ENCODE results near the gene BTNL3.

The BTNL3 gene

DNA sequence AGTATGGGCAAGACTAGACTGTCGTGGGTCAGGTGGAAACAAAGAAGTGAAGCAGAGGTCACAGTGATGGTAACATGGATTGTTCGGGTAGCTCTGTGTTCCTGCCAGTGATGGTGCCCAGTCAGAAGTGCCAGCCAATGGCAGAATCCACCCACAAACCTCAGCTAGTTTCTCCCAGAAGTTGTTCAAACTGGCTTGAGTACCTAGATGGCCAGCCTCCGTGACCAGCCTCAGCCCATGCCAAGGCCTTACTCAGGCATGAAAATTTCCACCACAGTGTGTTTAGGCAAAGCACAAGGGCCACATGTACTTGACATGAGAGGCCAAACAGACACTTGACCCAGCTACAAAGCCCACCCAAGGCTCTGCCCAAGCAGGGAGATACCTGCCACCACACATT lies 32.0 kb downstream of the BTNL3 start:
- no peak overlapping the region for H3K4me3 ChIP-seq (ENCODE audit: low read depth, low read length)

DNA sequence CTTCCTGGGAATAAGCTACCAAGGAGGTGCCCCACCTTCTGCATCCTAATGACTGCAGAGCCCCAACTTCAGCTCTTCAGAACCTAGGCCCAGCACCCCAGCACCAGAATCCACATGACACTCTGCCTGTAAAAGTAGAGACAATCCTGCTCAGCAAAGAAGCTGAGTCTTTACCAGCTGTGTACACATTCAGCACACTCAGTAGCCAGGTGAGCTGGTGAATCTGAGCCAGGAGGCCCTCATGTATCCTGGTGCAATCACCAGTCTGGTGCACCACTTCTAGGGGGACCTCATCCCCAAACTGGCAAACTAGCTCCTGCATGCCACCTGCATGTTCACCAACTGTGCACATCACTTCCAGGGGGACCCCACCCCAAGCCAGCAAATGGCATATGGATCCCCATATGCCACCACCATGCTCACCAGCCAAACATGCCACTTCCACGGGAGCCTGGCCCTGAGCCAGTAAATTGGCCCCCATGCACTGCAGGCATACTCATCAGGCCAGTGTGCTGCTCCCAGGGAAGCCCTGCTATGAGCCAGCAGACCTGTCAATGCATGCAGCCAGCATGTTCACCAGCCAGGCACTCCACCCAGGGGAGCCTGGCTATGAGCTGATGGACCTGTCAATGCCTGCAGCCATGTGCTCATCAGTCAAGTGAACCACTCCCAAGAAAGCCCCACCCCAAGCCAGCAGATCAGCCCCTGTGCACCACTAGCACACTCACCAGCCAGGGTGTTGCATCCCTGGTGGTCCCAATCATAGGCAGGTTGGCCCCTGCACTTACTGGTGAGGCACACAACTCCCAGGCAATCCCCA lies 35.8 kb downstream of the BTNL3 start:
- H3K4me3 ChIP-seq (ENCODE audit: low read depth, low read length): no peak overlapping the region

DNA sequence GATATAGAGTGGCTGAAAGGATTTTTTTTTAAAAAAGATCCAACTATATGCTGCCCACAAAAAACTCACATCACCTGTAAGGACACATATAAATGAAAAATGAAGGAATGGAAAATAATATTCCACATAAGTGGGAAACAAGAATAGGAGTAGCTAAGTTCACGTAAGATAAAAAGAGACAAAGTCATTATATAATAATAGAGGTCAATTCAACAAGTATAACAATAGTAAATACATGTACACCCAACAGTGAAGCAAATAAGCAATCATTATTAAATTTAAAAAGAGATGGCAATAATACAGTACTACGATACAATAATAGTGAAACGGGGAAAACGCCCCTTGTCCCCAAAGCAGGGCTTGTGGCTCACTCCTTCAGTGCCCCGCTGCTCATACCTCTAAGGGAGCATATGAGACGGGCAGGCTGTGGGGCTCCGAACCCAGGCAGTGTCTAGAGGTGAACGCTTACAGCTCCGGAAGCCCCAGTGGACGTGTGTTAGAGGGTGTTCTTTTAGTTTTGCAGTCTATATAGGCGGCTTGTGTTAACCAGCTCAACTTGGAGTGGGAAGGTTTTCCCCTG lies 38.9 kb downstream of the BTNL3 start:
- peak overlapping the region; percentile 31 for H3K4me3 ChIP-seq (ENCODE audit: low read depth, low read length)

DNA sequence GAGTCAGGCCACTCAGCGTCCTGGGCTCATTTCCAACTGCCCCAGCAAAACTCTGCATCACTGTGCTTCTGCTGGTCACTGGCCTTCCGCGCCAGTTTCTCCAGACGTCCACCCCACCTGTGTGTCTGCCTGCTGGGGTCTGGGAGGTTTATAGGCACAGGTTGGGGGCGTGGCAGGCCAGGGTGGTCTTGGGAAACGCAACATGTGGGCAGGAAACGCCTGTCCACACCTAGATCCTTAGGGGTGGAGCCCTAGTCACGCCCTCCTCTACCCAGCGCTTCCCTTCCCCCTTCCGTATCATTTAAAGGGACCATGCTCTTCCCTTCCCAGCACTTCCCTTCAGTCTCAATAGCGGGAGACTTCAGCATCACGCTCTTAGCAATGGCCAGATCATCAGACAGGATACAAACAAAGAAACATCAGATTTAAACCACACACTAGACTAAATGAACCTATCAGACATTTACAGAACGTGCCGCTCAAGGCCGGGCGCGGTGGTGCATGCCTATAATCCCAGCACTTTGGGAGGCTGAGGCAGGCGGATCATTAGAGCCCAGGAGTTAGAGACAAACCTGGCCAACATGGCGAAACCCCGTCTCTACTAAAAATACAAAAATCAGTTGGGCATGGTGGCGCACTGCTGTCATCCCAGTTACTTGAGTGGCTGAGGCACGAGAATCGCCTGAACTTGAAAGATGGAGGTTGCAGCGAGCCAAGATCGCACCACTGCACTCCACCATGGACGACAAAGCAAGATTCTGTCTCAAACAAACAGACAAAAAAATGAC lies 39.6 kb downstream of the BTNL3 start:
- peak overlapping the region; percentile 31 for H3K4me3 ChIP-seq (ENCODE audit: low read depth, low read length)

DNA sequence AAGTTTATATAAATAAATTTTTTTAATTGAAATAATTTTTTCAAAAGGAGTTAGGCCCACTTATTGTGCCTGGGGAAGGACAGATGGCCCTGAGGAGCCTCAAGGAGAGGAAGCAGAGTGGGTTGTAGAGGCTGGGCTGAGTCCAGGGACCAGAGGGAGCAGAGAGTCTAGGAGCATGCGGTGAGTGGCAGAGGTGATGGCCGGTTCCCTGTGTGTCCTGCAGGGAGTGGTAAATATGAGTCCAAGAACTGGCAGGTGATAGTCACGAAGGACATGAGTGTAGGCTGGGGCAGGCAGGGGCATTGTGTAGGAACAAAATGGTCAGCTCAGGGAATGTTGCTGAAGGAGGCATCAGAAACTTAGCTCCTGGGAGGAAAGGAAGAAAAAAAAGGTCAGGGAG lies 43.1 kb downstream of the BTNL3 start:
- H3K4me3 ChIP-seq (ENCODE audit: low read depth, low read length): no peak overlapping the region

DNA sequence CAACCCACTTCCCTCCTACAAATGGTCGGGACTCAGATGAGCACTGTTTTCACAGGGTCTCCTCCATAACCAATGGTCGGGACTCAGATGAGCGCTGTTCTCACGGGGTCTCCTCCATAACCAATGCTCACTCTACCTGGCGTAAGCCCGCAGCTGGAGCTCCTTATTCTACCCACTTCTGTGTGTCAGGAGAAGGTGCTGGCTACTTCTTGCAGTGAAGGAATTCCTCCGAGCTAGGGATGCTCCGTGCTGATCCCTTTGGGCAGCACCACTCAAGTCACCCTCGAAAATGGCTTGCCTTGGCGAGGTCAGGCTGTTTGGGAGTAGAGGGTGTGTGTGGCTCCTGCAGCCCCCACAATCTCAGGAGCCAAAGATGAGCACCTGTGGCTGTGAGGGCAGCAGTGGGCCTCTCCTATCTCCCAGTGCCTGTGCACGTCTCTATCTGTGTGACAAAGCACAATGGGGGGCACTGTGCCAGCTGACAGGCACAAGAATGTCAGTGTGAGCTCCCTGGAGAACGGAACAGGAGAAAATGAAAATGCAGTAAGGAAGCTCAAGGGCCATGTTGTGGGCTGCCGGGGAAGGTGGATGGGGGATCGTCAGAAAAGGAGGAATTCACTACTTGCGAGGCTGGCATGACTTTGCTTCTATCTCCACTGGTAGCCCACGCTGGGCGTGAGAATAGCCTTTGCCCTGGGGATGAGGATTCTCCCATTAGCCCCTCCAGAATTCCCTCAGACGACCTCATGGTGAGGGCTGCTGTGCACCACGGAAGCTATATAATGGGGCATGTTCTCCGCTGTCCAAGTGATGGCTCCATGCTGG lies 47.6 kb downstream of the BTNL3 start:
- no peak overlapping the region for H3K4me3 ChIP-seq (ENCODE audit: low read depth, low read length)

DNA sequence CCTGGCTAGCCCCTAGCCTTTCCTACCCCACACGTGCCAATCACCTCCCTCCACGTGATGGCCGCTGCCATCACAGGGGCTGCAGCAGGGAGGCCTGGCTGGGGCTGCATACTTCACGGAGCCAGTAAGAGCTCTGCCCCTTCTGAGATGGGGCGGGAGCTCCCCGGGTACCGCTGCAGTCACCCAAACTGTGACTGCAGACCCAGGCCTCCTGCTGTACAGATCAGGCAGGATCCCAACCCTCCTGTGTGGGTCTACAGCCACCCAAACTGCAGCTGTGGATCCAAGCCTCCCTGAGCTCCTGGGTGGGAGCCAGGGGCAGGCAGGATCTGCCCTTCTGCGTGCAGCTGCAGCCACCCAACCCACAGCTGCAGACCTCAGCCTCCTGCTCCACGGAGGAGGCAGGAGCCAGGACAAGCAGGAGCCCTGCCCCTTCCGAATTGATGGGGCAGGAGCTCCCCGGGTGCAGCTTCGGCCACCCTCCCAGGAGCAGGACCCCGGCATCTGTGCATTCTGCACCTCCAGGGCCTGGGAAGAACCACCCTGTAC lies 48.2 kb downstream of the BTNL3 start:
- no peak overlapping the region for H3K4me3 ChIP-seq (ENCODE audit: low read depth, low read length)

DNA sequence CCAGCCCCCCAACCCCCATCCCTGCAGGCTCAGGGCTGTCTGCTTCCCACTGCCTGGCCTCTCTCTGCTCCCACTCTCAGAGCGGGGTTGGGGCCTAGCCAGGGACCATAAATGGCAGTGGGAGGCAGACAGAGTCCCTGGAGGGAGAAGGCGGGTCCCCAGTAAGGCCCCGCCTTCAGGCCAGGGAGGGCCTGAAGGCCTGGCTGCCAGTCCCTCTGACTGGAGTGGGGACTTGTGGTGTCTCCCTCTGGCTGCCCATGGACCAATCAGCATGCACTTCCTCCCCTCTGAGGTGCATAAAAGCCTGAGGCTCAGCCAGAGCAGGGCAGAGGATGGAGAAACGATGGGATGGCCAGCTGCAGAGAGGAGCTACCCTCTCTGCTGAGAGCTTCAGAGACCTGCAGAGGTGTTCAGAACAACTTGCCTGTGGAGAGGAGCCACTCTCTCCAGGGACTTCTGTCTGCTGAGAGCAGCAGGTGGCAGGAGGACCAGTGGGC lies 48.8 kb downstream of the BTNL3 start:
- H3K4me3 ChIP-seq (ENCODE audit: low read depth, low read length): no peak overlapping the region

DNA sequence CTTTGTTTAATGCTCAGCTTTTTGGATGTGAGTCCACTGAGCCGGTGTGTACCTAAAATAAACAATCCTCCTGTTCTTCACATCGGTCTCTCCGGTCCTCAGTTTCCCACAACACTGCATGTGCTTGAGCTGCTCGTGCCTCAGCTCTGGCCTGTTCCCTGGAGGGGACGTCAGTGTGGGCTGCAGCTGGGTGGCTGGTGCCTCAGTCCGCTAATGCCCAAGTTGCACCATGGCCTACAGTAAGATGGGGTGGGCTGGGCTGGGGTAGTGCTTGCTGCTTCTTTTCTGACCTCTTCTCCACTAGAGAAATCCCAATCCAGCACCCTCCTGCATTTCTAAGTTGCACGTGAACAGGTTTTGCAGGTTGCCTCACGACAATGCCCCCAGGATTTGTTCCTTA lies 50.8 kb downstream of the BTNL3 start:
- no peak overlapping the region for H3K4me3 ChIP-seq (ENCODE audit: low read depth, low read length)

DNA sequence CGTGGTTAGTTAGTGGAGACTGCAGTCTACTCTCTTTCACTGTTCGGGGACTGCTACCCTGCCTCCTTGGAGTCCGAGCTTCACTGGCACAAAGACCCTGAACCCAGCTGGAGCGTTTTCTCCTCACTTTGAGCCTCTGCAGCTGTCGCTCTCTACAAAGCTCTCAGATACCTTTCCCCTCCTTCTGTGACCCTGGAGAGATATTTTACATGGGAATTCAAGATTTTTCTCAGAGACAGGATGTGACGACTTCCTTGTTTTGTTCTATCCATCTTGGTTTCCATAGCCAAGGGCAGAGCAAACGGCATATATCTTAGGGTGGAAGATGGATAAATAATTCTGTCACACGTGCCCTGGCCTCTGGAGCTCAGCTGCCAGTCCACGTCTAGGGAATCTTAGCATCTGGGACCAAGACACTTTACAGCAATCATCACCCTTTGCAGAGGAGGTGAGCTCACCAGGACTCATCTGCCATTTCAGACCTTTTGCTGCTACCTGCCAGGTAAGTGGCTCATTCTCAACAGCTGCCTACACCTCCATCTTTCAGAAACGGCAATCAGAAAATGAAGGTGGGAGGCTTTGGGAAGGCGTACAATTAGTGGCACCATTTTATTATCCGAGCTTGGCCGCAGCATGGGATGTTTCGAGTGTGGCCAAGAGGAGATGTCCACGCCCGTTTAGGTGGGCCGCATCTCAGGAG lies 51.4 kb downstream of the BTNL3 start, which contains the start of gene BTNL9:
Gene BTNL9 (plus strand): TSS at position 336 of the 700 bp plus-strand sequence. CDS start 5,224 bp downstream, outside the sequence.
- no peak within 1 kb of the TSS for H3K4me3 ChIP-seq (ENCODE audit: low read depth, low read length)

DNA sequence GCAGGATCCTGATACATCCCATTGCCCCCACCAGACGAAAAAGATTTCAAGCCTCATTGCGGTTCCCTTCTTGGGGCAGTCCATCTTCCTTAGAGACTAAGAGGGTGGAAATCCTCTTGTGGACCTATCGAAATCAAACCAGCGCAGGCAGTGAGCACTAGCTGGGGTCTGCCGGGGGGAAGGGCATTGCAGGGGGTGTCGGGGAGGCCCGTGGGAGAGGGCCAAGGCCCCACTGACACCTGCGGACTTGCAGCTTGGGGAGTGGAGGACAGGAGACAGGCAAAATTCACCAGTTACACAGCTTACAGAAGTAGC lies 51.9 kb downstream of the BTNL3 start:
- H3K4me3 ChIP-seq (ENCODE audit: low read depth, low read length): no peak overlapping the region

DNA sequence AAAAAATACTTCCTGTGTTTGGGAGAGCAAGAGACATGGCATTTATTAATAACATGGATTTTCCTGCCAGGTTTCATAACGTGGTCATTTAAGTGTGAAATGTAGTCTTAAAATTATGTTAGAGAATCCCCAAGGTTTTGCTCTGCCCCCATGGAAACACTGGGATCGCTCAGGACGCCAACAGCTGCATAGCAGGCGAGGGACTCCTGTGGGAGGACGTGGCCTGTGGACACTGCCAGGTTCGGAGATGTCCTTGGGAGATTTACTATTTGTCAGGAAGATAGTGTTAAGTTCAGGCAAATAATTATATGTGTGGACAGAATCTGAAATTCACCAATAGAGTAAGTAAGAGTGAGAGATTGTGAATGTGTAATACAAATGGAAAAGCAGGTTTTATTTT lies 52.4 kb downstream of the BTNL3 start:
- H3K4me3 ChIP-seq (ENCODE audit: low read depth, low read length): no peak overlapping the region

DNA sequence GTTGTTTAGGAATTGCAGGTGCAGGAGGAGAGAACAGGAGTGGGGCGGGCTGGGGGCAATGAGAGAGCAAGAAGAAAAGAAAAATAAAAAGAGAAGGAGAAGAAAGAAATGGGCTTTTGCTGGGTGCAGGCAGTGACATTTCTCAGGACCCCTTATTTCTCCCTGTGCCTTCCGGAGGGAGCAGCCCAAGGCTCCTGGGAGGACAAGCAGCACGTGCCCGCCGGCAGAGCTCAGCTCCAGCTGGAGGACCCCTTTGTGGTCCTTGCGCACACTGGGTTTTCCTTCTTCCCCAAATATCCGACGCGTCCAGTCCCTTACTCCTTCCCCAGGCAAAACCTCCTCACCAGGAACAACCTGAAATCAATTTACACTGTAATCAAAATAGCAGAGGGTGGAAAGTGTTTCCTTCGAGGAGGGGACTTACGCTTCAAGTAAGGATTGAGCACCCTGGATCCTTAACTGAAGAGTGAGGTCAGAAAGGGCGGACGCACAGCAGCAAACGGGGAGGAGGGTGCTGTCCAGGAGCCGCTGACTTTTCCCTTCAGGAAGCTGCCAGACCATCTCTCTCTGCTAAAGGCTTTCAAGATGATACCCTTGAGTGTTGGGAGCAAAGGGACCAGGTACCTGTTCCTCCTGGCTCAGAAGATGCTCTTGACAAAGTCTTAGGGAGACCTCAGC lies 53.5 kb downstream of the BTNL3 start:
- H3K4me3 ChIP-seq (ENCODE audit: low read depth, low read length): no peak overlapping the region

DNA sequence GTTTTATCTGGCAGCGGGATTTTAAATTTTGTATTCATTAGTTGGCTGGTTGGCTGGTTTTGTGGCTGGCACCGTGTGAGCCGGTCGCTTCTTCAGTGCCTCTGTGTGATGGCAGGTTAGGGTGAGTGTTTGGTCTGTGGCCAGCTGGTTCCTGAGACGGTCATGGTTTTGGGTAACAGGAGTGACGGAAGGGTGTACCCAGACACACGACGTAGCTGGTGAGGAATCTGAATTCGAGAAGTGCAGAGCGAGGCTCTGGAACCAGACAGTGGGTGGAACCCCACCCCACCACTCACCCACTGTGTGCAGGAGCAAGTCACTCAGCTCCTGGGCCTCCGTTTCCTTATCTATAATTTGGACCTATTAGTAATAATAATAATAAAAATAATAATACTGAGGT lies 54.1 kb downstream of the BTNL3 start:
- no peak overlapping the region for H3K4me3 ChIP-seq (ENCODE audit: low read depth, low read length)

DNA sequence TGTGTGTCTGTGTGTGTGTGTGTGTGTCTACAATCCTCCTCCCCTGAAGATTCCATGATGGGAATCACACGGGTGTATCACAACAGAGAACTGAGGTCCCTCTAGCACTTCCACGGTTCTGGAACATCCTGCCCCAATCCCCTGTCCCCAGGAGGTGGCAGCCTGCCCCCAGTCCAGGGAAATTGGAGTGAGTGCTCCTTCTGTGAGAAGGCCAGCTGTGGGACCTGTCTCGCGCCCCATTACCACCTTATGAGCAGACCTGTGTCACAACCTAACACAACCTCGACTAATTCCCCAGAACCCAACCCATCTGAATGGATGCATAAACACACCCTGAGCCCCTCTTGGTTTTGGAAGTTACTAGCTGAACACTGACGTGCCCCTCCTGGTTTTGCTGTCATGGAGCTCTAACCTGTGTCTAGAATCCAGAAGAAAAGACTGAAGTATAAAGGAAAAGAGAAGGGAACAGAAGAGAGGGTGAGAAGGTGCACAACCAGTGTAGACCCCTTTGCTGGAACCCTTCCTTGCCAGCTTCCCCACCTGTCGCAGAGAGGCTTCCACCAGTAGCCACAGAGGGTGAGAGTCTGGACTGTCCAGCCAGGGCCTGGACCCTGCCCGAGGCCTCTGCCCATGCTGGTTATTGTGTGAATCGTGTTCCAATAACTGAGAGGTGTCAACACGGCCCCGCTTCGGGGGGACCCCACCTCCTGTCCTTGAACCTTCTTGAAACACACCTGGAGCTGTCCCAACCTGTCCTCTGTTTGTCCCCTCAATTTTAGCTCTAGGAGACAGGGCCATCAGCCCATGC lies 54.8 kb downstream of the BTNL3 start:
- no peak overlapping the region for H3K4me3 ChIP-seq (ENCODE audit: low read depth, low read length)

DNA sequence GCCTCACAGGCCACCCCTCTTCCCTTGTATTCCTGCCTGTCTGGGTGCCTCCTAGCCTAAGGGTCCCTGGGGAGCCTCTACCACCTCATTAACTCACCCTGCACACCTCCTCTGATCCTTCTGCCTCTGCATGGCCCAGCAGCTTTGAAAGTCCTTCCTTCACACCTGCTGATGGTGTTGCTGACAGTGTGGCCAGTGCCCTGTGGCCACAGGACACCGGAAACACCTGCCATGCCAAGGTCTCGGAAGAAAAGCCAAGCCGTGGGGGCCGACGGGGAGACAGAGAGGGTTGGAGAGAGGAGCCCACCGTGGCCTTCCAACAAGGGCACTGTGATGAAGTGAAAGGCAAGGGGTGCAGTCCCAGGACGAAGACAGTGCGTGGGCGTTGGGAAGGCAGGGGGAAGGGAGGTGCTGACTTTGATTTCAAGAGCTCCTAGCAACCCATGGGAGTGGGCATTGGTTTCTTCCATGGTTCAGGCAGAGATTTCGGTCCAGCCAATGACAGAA lies 55.5 kb downstream of the BTNL3 start:
- no peak overlapping the region for H3K4me3 ChIP-seq (ENCODE audit: low read depth, low read length)

DNA sequence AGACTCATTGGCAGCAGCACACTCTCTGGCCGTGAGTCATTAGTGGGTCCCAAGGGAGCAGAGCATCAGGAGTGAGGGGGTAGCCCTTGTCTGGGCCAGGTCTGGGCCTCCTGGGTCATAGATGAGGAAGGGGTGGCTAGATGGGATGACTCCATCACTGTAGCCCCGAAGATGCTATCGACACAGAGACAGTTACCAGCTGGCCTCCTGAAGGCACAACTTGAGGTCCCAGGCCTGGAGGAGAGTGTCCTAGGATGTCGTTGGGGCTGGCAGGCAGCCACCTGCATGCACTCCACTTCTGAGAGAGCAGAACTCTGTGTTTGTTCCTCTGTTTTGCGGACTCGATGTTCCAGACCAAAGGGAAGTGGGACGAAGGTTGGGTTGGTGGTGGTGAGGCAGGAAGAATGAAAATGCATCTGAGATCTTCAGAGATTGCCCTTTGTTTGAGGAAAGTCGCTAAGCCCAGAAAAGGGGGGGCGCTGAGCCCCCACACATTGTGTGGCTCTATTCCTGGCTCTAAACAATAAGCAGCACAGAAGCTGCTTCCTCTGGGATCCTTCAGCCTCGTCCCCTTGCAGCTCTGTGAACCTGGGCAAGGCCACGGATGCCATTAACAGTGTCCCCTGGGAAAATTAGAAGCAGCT lies 56.1 kb downstream of the BTNL3 start:
- no peak overlapping the region for H3K4me3 ChIP-seq (ENCODE audit: low read depth, low read length)

DNA sequence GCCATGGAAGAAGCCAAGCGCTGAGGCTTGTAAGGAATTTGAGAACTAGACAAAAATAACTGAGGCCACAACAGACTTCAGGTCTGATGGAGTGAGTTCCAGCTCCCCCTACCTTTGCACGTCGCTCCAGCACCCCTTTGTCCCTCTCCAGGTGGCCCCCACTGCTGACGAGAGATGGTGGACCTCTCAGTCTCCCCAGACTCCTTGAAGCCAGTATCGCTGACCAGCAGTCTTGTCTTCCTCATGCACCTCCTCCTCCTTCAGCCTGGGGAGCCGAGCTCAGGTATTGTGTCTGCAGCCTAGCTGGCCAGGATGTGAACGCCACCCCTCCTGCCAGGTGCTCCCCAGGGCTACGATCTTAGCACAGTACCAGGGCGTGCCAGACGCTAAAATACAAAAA lies 56.7 kb downstream of the BTNL3 start:
- H3K4me3 ChIP-seq (ENCODE audit: low read depth, low read length): no peak overlapping the region
